GM19452 (cell line): ENCODE results near the gene NIPA2.
"Not testable (repeated sequence)": the region's sequence is repeated elsewhere in the genome, so short reads cannot be mapped to it uniquely, and the experiment has no call there.

Experiments
- ATAC-seq: cut with Tn5 transposase; IDR thresholded peaks from one replicate; pipeline ENCODE4 v1.9.1; 2021; ENCODE audit not compliant: unreplicated experiment

NIPA2 gene

DNA sequence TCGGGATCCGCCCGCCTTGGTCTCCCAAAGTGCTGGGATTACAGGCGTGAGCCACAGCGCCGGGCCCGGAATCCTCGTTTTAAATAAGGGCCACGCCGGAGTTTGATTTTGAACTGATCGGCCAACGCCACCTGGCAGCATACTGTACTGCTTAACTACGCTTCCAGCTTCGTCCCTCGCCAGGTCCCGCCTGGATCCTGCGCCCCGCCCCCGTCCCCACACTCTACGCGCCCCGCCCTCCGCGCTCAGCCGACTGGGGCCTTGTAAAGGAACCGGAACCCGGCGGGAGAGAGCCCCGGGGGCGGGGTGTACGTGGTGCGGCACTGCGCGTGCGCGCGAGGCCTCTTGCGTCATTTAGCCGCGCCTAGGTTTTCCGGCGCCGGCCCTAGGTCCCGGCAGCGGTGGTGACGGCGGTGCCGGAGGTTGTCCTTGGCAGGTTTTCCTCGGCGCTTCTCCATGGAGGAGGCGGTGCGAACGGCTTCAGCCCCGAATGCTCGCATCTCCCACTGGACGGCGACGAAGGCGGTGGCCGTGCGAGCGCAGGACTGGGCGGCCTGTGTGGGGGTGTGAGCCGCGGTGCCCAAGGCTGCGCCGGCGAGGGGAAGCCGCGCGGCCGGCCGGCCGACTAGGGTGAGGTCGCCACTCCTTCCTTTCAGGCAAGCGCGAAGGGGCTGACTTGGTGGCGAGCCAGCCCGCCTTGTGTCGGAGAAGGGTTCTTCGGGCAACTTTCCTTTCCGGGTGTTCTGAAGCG lies at the start of gene NIPA2:
TSS of gene NIPA2 (plus strand) at position 375 of the 751 bp plus-strand sequence. CDS start 13,066 bp downstream, outside the sequence.
- ATAC-seq, result peak; percentile 77

DNA sequence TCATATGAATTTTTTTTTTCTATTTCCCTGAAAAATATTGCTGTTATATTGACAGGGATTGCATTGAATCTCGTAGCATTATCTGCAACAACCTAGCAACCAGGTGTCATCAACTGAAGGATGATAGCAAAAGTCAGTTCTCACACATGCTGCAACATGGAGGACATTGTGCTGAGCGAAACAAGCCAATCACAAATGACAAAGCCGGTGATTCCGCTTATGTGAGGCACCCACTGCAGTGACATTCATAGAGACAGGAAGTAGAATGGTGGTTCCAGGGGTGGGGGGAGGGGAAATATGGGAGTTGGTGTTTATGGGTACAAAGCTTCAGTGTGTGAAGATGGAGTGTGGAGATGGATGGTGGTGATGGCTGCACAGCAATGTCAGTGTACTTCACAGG lies 44.4 kb upstream of the NIPA2 start:
- no peak for ATAC-seq

DNA sequence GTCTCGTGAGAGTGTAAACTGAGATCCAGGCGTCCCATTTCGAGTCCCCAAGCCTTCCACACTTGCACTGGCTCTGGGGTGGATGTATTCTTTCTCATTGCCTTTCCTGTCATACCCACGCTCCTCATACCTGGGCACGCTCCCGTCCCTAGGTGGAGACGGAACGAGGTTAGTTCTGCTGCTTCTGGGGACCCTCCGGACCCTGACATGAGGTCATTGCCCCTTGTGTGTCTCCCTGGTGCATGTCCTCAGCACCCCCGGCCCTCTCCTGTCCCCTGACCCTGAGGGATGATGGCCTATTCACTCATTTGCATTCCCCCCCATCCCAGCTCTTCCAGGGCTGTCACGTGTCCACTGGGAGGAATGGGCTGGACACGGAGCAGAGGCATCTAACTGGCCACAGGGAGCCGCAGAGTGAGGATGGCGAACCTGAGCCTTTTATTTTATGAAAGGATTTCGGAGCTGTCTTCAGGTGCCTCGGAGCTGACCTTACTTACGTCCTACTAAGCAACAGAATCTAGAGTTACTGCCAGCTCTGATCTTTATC lies 43.8 kb upstream of the NIPA2 start:
- no peak for ATAC-seq

DNA sequence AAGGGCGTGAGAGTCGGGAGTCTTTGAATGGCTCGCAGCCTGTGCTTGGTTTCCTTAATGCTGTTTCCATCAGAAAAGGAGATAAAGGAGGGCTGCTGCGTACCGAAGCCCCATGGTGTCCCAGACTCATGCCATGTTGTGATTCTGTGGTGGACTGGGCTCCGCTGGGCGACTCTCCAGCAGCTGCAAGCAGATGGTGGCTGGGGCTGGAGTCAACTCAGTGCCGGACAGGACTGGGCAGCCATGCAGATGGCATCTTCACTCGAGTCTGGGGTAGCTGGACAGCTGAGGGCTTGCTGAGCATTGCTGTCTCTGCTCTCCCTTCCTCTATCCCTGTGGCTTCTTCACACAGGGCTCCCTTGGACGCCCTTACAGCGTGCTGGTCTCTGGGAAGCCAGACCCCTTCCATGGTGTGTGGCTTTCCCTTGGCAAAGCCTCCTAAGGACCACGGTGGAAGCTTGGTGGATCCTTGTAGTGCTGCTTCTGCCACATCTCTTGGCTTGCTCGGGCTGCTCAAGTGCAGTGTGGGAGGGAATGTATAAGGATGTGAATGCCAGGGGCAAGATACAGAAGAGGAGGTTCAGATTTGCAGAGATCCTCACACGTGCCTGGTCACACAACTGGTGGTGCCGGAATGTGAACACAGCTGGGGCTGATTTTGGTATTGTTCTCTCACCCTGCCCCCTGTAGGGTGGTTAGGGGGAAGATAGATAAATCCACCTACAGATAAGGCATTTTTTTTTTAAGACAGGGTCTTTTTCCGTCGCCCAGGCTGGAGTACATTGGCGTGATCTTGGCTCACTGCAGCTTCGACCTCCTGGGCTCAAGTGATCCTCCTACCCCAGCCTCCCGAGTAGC lies 43.0 kb upstream of the NIPA2 start:
- no peak for ATAC-seq

DNA sequence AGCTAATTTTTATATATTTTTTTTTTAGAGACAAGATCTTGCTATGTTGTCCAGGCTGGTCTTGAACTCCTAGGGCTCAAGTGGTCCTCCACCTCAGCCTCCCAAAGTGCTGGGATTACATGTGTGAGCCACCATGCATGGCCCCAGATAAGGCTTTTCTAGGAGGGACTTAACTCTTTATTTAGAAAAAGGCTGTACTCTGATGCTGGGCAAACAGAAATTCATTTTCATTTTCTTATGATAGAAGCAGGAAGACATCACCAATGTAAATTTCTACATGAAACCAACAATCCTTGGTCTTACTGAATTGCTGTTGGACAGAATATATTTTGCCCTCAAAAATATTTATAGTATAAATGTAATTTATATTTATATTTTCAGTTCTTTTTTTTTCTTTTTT lies 42.4 kb upstream of the NIPA2 start:
- no peak for ATAC-seq

DNA sequence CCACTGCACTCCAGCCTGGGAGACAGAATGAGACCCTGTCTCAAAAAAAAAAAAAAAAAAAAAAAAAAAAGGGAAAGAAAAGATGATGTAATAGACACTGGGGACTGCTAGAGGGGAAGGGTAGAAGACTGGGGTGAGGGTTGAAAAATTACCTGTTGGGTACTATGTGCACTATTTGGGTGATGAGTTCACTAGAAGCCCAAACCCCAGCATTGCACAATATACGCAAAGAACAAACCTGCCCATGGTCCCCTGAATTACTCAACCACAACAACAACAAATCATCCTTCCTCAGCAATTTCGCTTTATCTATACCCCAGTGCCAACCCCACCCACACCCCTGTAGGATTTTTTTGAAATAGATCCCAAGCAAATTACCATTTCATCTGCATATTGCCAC lies 38.6 kb upstream of the NIPA2 start:
- ATAC-seq, result no peak

DNA sequence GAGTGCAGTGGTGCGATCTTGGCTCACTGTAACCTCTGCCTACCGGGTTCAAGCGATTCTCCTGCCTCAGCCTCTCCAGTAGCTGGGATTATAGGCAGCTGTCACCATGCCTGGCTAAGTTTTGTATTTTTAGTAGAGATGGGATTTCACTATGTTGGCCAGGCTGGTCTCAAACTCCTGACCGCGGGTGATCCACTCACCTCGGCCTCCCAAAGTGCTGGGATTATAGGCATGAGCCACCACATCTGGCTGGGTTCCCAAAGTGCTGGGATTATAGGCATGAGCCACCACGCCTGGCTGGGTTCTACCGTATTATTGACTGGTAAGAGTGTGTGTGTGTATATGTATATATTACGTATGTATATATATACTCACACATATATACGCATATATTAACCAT lies 35.5 kb upstream of the NIPA2 start:
- not testable (repeated sequence) for ATAC-seq

DNA sequence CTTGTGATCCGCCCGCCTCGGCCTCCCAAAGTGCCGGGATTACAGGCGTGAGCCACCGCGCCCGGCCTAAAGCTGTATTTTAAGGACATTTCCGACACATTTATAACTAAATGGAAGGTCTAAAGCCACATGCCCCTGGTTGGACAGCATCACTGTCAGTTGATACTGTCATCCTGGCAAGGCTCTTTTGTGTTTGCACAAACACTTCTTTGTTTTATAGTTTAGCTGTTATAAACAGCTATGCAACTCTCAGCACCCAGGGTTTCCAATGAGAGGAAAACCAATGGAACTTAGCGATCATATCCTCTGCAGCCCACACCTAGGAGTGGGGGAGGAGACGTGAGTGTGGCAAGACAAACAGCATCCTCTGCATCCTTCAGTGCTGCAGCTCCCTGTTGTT lies 32.3 kb upstream of the NIPA2 start:
- no peak for ATAC-seq

DNA sequence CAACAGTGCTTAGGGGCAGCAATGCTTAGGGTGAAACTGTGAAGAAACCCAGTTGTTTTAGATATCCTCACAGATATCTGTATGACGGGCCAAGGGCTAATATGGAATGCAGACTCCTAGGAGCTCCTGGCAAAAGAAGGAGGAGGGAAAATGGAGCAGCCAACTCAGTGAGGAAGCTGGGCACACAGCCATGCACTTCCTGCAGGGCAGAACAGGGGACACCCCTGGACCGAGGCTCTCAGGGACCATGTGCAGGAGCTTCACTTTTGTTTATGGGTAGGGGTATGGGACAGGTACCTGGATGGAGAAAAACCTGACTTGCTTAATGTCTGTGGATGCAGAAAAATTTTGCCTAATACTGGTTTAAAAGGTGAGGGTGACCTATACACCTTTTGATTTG lies 31.8 kb upstream of the NIPA2 start:
- ATAC-seq, result no peak

DNA sequence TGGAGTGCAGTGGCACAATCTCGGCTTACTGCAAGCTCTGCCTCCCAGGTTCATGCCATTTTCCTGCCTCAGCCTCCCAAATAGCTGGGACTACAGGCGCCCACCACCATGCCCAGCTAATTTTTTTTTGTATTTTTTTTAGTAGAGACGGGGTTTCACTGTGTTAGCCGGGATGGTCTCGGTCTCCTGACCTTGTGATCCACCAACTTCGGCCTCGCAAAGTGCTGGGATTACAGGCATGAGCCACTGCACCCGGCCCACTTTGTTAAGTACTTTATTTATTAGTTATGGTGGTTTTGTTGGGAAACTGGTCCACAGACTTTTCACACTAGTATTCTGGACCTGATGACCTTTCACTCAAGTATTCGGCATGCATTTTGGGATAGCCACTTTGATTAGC lies 30.6 kb upstream of the NIPA2 start:
- ATAC-seq, result not testable (repeated sequence)

DNA sequence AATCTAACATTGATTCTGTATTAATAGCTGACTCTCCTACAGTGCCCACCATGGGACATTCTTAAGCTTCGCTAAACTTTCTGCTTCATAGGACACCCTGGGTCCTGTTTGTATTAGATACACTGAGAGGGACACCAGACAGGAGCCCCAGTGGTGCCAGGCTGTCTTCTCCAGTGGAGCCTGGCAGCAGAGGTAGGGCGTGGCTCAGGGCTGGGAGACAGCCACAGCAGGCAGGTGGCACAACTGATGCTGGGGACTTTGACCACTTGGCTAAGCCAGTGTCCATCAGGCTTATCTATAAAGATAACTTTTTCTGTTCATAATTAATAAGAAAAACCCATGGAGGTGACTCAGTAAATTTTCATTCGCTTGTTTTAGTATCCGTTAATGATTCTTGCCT lies 30.2 kb upstream of the NIPA2 start:
- no peak for ATAC-seq

DNA sequence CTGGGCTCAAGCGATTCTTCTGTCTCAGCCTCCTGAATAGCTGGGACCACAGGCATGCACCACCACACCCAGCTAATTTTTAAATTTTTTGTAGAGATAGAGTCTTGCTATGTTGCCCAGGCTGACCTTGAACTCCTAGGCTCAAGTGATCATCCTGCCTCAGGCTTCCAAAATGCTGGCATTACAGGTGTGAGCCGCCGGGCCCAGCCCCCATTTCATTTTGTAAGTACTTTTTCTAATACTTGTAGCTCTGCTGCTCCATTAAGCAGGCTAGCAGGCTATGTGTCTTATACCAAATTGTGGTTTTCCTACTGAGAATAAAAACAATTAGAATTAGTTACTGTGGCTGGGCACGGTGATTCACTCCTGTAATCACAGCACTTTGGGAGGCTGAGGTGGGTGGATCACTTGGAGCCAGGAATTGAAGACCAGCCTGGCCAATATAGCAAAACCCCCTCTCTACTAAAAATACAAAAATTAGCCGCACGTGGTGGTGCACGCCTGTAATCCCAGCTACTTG lies 29.6 kb upstream of the NIPA2 start:
- ATAC-seq, result no peak

DNA sequence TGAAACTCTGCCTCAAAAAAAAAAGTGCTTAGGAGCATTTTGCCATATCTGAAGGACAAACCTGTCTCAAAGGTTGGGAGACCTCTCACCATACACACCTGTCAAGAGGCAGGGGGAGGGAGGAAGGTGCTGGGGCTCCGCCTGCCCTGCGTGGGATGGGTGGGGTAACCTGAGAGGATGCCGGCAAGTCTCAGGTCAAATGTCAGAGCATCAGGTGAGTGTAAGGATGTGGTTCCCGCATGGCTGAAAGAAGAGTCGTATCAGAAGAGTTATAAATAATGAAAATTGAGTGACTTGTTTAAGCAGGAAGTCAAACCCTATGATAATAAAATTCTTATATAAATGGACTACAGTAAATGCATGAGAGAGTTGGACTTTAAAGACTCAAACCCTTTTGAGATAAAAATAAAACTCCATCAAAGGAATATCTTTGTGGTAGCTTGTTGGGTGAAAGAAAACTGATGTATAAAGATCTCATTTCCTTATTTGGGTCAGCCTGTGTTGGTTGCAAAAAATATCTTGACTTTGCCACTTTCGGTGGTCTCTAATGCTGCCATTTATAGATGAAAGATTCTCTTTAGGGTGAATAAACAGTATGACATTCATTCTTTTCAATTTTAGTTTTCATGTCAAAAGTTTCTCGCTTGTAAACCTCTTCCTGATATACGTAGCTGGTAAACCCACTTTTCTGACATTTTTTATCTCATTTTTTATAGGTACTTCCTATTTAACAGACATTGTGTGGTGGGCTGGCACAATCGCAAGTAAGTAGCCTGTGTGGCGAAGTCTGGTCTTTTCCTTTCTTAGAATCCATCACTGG lies 28.2 kb upstream of the NIPA2 start:
- no peak for ATAC-seq

DNA sequence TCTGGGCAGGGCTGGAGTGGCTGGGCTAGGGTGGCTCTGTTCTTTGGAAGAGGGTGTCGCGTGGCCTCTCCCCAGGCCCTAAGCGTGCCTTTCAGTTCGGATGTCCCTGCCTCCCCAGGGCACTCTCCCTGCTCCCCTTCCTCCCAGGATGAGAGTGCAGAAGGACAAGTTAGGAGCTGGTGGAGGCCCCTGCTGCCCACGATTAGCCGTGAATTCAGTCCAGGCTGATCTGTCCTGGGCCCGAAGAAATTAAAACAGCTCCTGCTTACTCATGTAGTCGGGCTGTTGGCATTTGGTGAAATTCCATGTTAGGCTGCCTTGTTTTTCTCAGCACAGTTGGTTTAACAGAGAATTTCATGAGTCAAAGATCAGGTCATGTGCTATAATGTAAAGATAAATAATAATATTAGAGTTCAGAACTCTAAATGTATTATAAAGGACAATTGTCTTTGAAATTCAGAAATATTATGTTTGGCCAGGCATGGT lies 27.6 kb upstream of the NIPA2 start:
- no peak for ATAC-seq

DNA sequence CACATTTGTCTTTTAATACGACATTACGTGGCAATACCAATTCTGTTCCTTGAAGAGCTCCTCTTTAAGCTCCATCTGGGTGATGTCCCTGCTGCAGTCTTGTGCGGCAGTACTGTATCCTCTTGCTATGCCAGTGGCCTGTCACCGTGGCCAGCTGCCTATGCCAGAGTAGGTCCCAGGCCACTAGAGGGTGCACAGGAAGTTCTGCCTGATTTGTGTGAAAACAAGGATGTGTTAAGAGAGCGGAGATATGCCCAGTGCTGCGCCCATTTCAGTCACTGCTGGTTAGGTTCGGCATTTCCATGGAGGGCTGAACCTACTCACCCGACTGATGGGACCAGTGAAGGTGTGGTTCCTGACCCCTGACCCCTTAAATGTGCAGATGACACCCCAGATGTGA lies 26.8 kb upstream of the NIPA2 start:
- no peak for ATAC-seq

DNA sequence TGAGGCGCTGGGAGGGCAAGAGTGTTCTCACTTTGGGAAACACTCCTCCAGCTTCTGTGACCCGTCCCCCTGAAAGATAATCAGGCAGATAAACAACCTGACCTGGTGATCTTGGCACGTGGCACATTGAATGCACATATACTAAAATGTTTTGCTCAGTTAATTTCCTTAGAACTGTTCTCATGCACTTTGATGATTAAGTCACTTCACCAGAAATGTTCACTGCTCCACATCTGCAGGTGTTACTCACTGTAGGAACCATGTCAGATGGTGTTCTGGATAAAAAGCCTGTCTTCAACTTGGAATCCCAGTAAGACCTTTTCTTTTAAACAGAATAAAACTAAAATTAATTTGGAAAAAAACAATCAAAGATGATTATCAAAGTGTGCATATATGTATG lies 24.6 kb upstream of the NIPA2 start:
- no peak for ATAC-seq

DNA sequence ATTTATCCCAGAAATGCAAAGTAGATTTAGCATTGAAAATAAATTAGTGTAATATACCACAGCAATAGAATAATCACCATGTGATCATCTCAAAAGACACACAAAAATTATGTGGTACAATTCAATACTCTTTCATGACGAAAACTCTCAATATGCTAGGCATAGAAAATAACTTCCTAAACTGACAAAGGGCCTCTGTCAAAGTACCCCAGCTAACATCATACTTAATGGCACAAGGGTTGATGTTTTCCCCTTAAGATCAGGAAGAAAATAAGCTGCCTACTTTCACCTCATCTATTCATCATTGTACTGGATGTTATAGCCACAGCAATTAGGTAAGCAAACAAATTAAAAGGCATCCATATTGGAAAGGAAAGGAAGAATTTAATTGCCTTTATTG lies 22.7 kb upstream of the NIPA2 start:
- no peak for ATAC-seq

DNA sequence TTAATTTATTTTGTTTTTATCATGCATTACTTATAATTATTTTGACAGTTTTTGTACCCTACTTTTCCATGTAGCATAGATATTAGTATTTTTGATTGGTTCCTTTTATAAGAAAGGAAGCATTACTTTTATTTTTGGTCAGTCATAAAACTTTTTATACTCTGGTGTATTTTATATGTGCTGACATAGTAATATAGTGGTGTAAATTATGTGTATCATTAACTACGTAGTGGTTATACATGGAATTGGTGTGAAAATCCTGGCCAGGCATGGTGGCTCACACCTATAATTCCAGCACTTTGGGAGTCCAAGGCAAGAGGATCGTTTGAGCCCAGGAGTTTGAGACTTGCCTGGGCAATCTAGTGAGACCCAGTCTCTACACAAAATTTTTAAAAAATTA lies 18.8 kb upstream of the NIPA2 start:
- ATAC-seq, result no peak

DNA sequence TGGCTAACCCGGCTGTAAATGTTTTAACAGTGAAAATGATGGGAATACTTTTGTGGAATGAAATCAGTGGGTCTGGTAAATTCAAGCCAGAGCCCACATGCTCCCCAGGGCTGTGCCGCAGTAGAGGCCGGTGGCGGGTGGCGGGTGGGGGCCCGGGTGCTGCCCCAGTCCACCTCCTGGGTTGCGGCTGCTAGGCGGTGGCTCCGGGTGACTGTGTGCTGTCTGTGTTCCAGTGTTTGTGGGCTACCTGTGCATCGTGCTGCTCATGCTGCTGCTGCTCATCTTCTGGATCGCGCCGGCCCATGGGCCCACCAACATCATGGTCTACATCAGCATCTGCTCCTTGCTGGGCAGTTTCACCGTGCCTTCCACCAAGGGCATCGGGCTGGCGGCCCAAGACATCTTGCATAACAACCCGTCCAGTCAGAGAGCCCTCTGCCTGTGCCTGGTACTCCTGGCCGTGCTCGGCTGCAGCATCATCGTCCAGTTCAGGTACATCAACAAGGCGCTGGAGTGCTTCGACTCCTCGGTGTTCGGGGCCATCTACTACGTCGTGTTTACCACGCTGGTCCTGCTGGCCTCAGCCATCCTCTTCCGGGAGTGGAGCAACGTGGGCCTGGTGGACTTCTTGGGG lies 14.9 kb upstream of the NIPA2 start:
- no peak for ATAC-seq

DNA sequence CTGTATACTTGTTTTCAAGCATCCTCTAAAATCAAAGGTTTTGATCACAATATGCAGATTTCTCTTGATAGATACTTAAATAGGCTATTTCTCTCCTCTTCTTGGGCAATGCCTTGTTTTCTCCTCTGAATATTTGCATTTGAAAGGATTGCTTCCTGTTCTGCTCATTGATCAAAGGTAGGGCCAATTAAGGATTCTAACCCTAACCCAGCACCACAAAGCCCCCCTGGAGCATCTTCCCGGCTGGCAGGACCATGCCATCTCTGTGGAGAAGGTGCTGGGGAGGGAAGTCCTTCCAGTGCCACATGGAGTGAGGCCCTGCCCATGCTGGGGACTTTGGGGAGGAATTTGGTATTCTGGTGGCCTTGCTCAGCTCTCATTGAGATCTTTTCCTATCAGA lies 11.3 kb upstream of the NIPA2 start:
- ATAC-seq, result no peak
